ENCODE data around the gene C1GALT1.
"Not testable (repeated sequence)": the region's sequence is repeated elsewhere in the genome, so short reads cannot be mapped to it uniquely, and the experiment has no call there.

Gene C1GALT1

DNA sequence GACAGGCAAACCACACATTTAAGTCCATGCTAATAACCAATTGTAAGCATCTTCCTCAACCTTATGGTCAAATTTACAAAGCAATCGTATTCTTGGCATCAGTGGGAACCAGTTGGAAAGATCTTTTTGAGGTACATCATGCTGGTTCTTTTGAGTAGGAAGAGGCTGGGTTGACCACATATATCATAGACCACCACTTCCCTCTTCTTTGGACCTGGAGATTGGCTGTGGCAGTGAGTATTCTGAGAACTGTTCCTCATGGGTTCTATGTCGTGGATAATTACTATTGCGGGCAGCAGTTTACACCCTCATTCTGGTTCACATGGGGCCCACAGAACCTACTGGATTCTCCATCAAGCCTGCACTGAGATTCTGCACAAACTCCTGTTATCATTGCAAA lies 35.5 kb upstream of the C1GALT1 start:
- TF ChIP-seq, protein P1, sequence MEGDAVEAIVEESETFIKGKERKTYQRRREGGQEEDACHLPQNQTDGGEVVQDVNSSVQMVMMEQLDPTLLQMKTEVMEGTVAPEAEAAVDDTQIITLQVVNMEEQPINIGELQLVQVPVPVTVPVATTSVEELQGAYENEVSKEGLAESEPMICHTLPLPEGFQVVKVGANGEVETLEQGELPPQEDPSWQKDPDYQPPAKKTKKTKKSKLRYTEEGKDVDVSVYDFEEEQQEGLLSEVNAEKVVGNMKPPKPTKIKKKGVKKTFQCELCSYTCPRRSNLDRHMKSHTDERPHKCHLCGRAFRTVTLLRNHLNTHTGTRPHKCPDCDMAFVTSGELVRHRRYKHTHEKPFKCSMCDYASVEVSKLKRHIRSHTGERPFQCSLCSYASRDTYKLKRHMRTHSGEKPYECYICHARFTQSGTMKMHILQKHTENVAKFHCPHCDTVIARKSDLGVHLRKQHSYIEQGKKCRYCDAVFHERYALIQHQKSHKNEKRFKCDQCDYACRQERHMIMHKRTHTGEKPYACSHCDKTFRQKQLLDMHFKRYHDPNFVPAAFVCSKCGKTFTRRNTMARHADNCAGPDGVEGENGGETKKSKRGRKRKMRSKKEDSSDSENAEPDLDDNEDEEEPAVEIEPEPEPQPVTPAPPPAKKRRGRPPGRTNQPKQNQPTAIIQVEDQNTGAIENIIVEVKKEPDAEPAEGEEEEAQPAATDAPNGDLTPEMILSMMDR (IDR thresholded peaks at IDR 0.05; ENCODE audit: low read depth, low read length): no peak
- TF ChIP-seq POLR2A (IDR thresholded peaks at IDR 0.05; ENCODE audit: extremely low read depth, insufficient read length) (no peak), MYC (IDR thresholded peaks at IDR 0.05; ENCODE audit: low read depth, low read length) (no peak)
- TF ChIP-seq, protein P2, sequence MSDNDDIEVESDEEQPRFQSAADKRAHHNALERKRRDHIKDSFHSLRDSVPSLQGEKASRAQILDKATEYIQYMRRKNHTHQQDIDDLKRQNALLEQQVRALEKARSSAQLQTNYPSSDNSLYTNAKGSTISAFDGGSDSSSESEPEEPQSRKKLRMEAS (IDR thresholded peaks at IDR 0.05; ENCODE audit: low read depth, low read length): no peak
- H3K4me3 ChIP-seq (ENCODE audit: low read depth, low read length): no peak overlapping the region
- no peak for DNase-seq (ENCODE audit: low read depth)

DNA sequence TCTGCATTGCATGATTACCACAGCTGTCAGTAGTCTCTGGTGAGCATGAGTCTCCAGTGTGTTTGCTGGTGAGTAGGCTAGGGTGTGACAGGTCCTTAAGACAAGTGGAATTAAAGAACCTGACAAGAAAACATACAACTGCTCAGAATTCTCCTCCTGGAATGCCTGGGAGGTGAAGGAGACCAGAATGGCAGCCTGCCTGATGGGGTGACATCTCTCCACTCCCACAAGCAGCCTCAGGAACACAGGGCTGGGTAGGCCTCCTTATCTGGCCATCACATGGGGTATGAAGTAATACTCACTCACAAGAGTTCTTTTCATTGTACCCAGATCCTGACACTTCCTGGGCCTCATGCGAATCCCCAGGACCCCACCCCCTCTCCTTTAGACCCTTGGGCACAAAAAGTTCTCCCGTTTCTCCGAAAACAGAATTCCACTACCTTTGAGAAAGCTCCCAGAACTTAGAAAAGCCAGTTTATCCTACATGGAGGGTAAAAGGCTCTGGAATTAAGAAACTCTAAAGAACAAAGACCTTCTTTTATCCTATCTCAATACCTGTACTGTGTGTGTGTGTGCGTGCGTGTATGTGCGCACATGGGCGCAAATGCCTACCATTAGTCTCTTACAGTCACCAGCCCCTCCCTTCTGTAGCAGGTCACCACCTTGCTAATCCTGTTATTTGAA lies 33.4 kb upstream of the C1GALT1 start:
- TF ChIP-seq, protein P2 (IDR thresholded peaks at IDR 0.05; ENCODE audit: low read depth, low read length): peak; percentile 32; the same call in 1 of the 2 replicates
- TF ChIP-seq MYC (IDR thresholded peaks at IDR 0.05; ENCODE audit: low read depth, low read length): 0 out of 2 replicates have a peak, but pooled peaks have one; percentile 21
- TF ChIP-seq, protein P1 (IDR thresholded peaks at IDR 0.05; ENCODE audit: low read depth, low read length): no peak
- no peak overlapping the region for H3K4me3 ChIP-seq (ENCODE audit: low read depth, low read length)
- DNase-seq (ENCODE audit: low read depth): peak; percentile 21

DNA sequence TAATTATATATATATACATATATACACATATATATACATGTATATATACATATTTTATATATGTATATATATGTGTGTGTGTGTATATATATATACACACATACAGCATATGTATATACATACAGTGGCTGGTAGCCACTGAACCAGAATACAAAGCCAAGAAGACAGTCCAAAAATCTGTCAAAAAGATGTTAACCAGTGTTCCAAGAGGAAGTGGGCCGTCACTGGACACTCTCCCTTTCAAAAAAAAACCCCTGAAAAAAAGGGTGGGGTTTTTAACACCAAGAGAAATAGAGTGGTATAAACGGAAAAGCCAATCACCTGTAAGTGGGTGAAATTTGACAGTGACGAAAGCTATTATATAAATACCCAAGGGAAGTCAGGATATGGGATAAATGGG lies 31.1 kb upstream of the C1GALT1 start:
- H3K4me3 ChIP-seq (ENCODE audit: low read depth, low read length): no peak overlapping the region
- DNase-seq (ENCODE audit: low read depth): no peak
- TF ChIP-seq, protein P2 (IDR thresholded peaks at IDR 0.05; ENCODE audit: low read depth, low read length): no peak

DNA sequence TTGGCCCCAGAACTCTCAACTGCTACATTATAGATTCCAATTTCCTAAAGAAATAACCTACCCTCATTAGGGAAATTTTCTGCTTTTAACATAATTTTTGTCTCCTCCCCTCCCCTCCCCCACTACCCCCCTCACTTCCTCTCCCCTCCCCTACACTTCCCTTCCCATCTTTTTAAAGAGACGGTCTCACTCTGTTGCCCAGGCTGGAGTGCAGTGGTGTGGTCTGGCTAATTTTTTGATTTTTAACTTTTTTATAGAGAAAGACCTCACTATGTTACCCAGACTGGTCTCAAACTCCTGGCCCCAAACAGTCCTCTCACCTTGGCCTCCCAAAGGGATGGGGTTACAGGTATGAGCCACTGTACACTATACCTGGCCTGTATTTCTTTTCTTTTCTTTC lies 30.5 kb upstream of the C1GALT1 start:
- TF ChIP-seq POLR2A (IDR thresholded peaks at IDR 0.05; ENCODE audit: extremely low read depth, insufficient read length) (no peak), MYC (IDR thresholded peaks at IDR 0.05; ENCODE audit: low read depth, low read length) (no peak)
- TF ChIP-seq, protein P2 (IDR thresholded peaks at IDR 0.05; ENCODE audit: low read depth, low read length): no peak
- TF ChIP-seq, protein P1 (IDR thresholded peaks at IDR 0.05; ENCODE audit: low read depth, low read length): no peak
- no peak for DNase-seq (ENCODE audit: low read depth)
- H3K4me3 ChIP-seq (ENCODE audit: low read depth, low read length): no peak overlapping the region

DNA sequence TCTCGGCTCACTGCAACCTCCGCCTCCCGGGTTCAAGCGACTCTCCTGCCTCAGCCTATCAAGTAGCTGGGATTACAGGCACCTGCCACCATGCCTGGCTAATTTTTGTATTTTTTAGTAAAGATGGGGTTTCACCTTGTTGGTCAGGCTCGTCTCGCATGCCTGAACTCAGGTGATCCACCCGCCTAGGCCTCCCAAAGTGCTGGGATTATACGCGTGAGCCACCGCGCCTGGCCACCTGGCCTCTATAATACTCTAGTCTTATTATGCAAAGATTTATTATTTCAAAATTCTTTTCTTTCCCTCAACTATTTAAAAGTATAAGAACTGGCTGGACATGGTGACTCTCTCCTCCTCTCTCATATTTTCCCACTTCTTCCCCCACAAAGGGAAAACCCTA lies 30.0 kb upstream of the C1GALT1 start:
- DNase-seq (ENCODE audit: low read depth): no peak
- no peak for TF ChIP-seq POLR2A (IDR thresholded peaks at IDR 0.05; ENCODE audit: extremely low read depth, insufficient read length)
- no peak for TF ChIP-seq MYC (IDR thresholded peaks at IDR 0.05; ENCODE audit: low read depth, low read length)
- TF ChIP-seq, protein P2 (IDR thresholded peaks at IDR 0.05; ENCODE audit: low read depth, low read length): no peak
- TF ChIP-seq, protein P1 (IDR thresholded peaks at IDR 0.05; ENCODE audit: low read depth, low read length): no peak
- no peak overlapping the region for H3K4me3 ChIP-seq (ENCODE audit: low read depth, low read length)

DNA sequence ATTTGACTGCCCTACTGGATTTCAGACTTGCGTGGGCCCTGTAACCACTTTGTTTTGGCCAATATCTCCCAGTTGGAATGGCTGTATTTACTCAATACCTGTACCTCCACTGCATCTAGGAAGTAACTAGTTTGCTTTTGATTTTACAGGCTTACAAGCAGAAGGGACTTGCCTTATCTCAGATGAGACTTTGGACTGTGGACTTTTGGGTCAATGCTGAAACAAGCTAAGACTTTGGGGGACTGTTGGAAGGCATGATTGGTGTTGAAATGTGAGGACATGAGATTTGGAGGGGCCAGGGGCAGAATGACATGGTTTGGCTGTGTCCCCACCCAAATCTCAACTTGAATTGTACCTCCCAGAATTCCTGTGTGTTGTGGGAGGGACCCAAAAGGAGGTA lies 28.0 kb upstream of the C1GALT1 start:
- DNase-seq (ENCODE audit: low read depth); H3K4me3 ChIP-seq (ENCODE audit: low read depth, low read length): not testable (repeated sequence)

DNA sequence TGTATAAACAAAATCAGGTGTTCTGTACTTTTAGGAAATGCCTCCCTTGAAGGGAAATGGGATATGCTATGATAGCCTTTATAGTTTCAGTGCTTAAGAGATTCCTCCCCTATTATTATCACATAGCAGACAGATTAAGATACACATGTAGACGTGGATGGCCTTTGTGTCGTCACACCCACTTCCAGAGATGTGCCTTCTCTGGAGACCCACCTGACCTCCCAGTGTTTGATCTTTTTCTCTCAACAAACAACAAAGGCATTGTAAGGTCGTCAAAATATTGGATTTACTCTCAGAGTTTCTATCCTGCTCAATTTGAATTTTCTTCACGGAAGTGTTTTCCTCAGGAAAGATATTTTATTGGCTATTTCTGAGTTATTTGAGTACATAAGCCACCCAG lies 25.7 kb upstream of the C1GALT1 start:
- TF ChIP-seq MYC (IDR thresholded peaks at IDR 0.05; ENCODE audit: low read depth, low read length) (no peak), POLR2A (IDR thresholded peaks at IDR 0.05; ENCODE audit: extremely low read depth, insufficient read length) (no peak)
- H3K4me3 ChIP-seq (ENCODE audit: low read depth, low read length): no peak overlapping the region
- DNase-seq (ENCODE audit: low read depth): no peak

All from NB4 (cell line).